Measurements from ENCODE around the gene TUBA3E. TPM values are rescaled to one million over a fixed set of nuclear protein-coding genes. Genes with fewer than 3 reads are reported as not detected.

Gene TUBA3E
- total and polyA plus RNA-seq, 2 donors (not counting 3 experiments of a cell fraction or from before 2014, with no cell fraction given), result not detected

GRCh38 chr2:130156624-130157004, 41.6 kb downstream of the TUBA3E start:
- H3K27ac ChIP-seq (ENCODE audit: insufficient read depth, low read depth, low read length), result no peak overlapping the region
- no peak overlapping the region for H2AFZ ChIP-seq (ENCODE audit: low read depth, low read length)
- CTCF ChIA-PET, result interaction anchor here (1.1 to 1.4 kb wide), 3 partner anchors 176 to 180 kb away, joined by 3 to 17 read pairs (median 4); no protein-coding TSS in a partner anchor
- H4K20me1 ChIP-seq (replicated peaks; ENCODE audit: control insufficient read depth, extremely low read depth, insufficient read depth, low read length), result no peaks in the 10 kb centered on the region
- no peaks in the 10 kb centered on the region for H3K4me1 ChIP-seq (ENCODE audit: control insufficient read depth, extremely low read depth, insufficient read depth, low read length)
- FAIRE-seq (no peak), DNase-seq (ENCODE audit: low read depth, low spot score) (no peak)
- H3K9me1 ChIP-seq (replicated peaks; ENCODE audit: control insufficient read depth, extremely low read depth, insufficient read depth, low read length), result no peaks in the 10 kb centered on the region
- H3K9ac ChIP-seq (replicated peaks; ENCODE audit: extremely low read depth, insufficient read depth, low read length), result no peak overlapping the region
- H3K4me2 ChIP-seq (ENCODE audit: insufficient read depth, low read length), result no peak overlapping the region
- POLR2A ChIA-PET, result no interaction called here
- dilution Hi-C loops (cut with MboI; ENCODE audit: extremely low pct_ligation_motif_present, low sequenced_read_pairs) (no loop called here), intact Hi-C loops (cut with micrococcal nuclease) (loop anchor here (1.0 kb wide), 1 partner anchor 176 kb away; no protein-coding TSS in a partner anchor)
- no peak overlapping the region for H3K4me3 ChIP-seq (replicated peaks in 1 of 3; ENCODE audit: insufficient read depth in 1 of 3, low read depth in 1 of 3, low read length in 3 of 3)
- no peaks in the 10 kb centered on the region for H3K27me3 ChIP-seq (ENCODE audit: control insufficient read depth in 2 of 2, insufficient read depth in 2 of 2, low read length in 2 of 2)
- no peaks in the 10 kb centered on the region for H3K9me3 ChIP-seq (replicated peaks; ENCODE audit: control insufficient read depth, insufficient read depth, low read length)
- H3K36me3 ChIP-seq (ENCODE audit: control insufficient read depth in 2 of 2, extremely low read depth in 1 of 2, insufficient read depth in 2 of 2, low read length in 2 of 2), result peaks cover 0 to 22% of the 10 kb centered on the region in 2 experiments
- H3K79me2 ChIP-seq (ENCODE audit: control insufficient read depth, insufficient read depth, low read length), result no peaks in the 10 kb centered on the region
- no TSS peak for BruUV-seq (replicated peaks)
- TF ChIP-seq GATA2 (IDR thresholded peaks at IDR 0.05; ENCODE audit: insufficient read depth, insufficient read length, low read depth, low read length) (no peak), FOS (IDR thresholded peaks at IDR 0.05; ENCODE audit: borderline replicate concordance, insufficient read depth, low read length) (no peak), JUN (IDR thresholded peaks at IDR 0.05; ENCODE audit: borderline replicate concordance, insufficient read depth, insufficient read length, low read depth) (no peak), POLR2AphosphoS5 (IDR thresholded peaks at IDR 0.05; ENCODE audit: insufficient read depth, low read depth, low read length) (no peak), POLR2A (IDR thresholded peaks at IDR 0.05; ENCODE audit: low read depth, low read length) (no peak), MYC (IDR thresholded peaks at IDR 0.05; ENCODE audit: low read depth, low read length) (no peak), CTCF (IDR thresholded peaks at IDR 0.05; ENCODE audit: extremely low read depth in 1 of 2, insufficient read depth in 1 of 2, low read depth in 1 of 2, low read length in 2 of 2) (no peak), EZH2 (IDR thresholded peaks at IDR 0.05; ENCODE audit: borderline replicate concordance, low read depth, low read length, severe bottlenecking) (no peak), MAX (IDR thresholded peaks at IDR 0.05; ENCODE audit: insufficient read depth, insufficient read length) (no peak)

Measured in endothelial cell of umbilical vein (primary cell).